Activated CD8-positive, alpha-beta T cell treated with anti-CD3 and anti-CD28 coated beads, Interleukin-2, amount 10 ng/mL, durations not matched to agents 7 days and 5 days (primary cell): ENCODE results near the gene CDC123. TPM values are rescaled to one million over a fixed set of nuclear protein-coding genes. Genes with fewer than 3 reads are reported as not detected.
"Not testable (repeated sequence)": the region's sequence is repeated elsewhere in the genome, so short reads cannot be mapped to it uniquely, and the experiment has no call there.

Source experiments
- ATAC-seq: fragments of 150-1000 bp; cut with Tn5 transposase; one replicate; pipeline ENCODE4 v1.10.0; 2021; ENCODE audit warnings: moderate library complexity
- CTCF ChIA-PET: fragments of 350-600 bp; sonication (Branson Sonifier 250); formaldehyde crosslinking; loops from one replicate; lab custom pipeline; 2021; ENCODE audit warnings: antibody characterized with exemption; lab: Charles Lee
- POLR2A ChIA-PET: fragments of 350-600 bp; sonication (Branson Sonifier 250); formaldehyde crosslinking; loops from one replicate; lab custom pipeline; 2021; ENCODE audit warnings: antibody characterized with exemption; lab: Charles Lee
- DNase-seq: peaks from one replicate; pipeline ENCODE4 v3.0.0-alpha.2; 2020
- H3K27ac Mint-ChIP-seq: one replicate; pipeline ENCODE4 v1.8.0; 2021; ENCODE audit warnings: mild to moderate bottlenecking, mixed read lengths
- H3K27me3 Mint-ChIP-seq: one replicate; pipeline ENCODE4 v1.8.0; 2021; ENCODE audit warnings: low read depth, mixed read lengths
- H3K36me3 Mint-ChIP-seq: one replicate; pipeline ENCODE4 v1.8.0; 2021; ENCODE audit warnings: low read depth, mixed read lengths
- H3K4me1 Mint-ChIP-seq: one replicate; pipeline ENCODE4 v1.8.0; 2021; ENCODE audit warnings: low read depth, mixed read lengths
- H3K4me3 Mint-ChIP-seq: one replicate; pipeline ENCODE4 v1.8.0; 2021; ENCODE audit warnings: mild to moderate bottlenecking, mixed read lengths
- H3K9me3 Mint-ChIP-seq: one replicate; pipeline ENCODE4 v1.8.0; 2022; ENCODE audit warnings: mixed read lengths; ENCODE audit not compliant: insufficient read depth
- total RNA-seq, 2 experiments: library from RNA; stranded (reverse); gene quantifications; one replicate each; pipeline ENCODE4 v1.2.3, GENCODE V29; 2021

The CDC123 gene
- total RNA-seq, 2 experiments from 2014 or later = 99.0 to 102 TPM

DNA sequence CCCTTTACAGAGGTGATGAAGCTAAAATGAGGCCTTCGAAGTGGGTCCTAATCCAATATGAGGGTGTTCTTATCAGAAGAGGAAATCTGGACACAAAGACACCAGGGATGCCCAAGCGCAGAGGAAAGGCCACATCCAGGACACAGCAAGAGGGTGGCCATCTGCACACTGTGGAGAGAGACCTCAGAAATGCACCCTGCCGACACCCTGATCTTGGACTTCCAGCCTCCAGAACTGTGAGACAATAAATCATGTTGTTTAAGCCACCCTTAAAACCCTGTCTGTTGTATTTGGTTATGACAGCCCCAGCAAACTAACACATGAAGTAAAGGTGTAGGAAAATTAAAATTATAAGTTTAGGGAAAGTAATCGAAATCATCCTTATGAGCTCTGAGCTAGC lies 64.0 kb downstream of the CDC123 start:
- CTCF ChIA-PET = interaction anchor here (1.4 to 5.1 kb wide), 2 partner anchors 45 to 398 kb away, joined by 5 to 65 read pairs; no protein-coding TSS in a partner anchor
- POLR2A ChIA-PET = no interaction called here
- H3K27ac Mint-ChIP-seq = no peak overlapping the region
- ATAC-seq (no peak), DNase-seq (no peak)
- H3K27me3 Mint-ChIP-seq = no peaks in the 10 kb centered on the region
- H3K9me3 Mint-ChIP-seq = no peaks in the 10 kb centered on the region
- H3K4me3 Mint-ChIP-seq = no peak overlapping the region
- no peaks in the 10 kb centered on the region for H3K36me3 Mint-ChIP-seq
- H3K4me1 Mint-ChIP-seq = peaks cover 18% of the 10 kb centered on the region

DNA sequence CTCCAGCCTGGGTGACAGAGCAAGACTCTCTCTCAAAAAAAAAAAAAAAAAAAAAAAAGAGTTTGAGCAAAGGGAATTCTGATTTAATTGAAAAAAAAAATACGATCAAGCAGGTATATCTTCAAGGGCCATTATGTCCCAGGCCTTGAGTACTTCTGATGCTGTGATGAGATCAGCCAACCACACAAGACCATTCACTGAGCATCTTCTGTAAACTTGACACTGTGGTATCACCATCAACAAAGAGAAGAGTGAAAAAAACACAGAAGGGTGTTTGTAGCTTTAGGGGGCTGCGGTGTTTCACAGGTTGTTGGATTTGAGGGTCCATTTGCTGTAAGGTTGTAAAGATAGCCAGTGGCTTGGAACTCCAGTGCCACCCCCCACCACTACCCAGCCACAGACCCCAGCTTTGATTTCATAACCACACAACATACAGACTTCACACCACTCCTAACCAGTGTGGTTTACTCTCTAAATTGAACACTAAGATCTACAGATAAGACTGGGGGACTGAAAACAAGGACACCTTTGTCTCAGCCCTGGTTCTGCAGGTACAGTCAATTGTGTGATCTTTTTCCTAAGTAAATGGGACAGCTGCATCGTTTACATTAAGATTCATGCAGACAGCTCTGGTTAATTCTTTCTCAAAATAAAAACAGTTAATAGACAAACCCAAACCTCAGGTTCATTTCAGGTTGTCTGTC lies 66.4 kb downstream of the CDC123 start:
- Mint-ChIP-seq H3K9me3 (no peaks in the 10 kb centered on the region), H3K27ac (no peak overlapping the region), H3K36me3 (no peaks in the 10 kb centered on the region), H3K4me3 (no peak overlapping the region), H3K27me3 (no peaks in the 10 kb centered on the region), H3K4me1 (peaks cover 18% of the 10 kb centered on the region)
- ATAC-seq (peak; percentile 48), DNase-seq (peak; percentile 35)
- ChIA-PET POLR2A (no interaction called here), CTCF (interaction anchor here (1.1 to 5.6 kb wide), 4 partner anchors 103 to 449 kb away, joined by 3 to 65 read pairs (median 27); no protein-coding TSS in a partner anchor)

DNA sequence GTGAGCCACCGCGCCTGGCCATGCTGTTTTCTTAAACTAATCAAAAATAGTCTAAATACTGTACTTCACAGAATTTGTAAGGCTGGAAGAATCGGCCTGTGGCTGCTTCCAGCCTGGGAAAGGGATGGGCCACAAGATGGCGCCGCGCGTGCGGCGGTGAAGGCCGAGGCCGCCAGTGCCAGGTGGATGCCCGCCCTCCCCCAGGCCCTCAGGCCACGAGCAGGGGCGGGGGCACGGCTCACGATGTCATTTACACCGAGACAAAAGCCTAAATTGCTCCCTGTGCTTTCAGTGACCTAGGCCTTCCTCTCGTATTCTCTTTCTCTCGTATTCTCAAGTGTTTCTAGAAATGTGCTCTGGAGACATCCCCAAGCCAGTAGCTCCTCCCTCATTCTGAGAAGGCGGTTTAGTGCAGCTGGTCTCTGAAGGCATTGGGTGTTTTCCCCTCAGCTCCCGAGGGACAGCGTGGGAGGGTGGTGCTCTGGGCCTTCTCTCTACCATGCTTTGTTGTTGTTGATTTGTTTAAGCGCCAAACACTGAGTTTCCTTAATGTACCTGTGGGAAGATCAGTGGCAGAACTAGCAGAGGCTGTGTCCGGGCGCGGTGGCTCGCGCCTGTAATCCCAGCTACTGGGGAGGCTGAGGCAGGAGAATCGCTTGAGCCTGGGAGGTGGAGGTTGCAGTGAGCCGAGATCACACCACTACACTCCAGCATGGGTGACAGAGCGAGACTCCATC lies 68.4 kb downstream of the CDC123 start:
- Mint-ChIP-seq H3K4me1 (peaks cover 18% of the 10 kb centered on the region), H3K27me3 (no peaks in the 10 kb centered on the region), H3K9me3 (no peaks in the 10 kb centered on the region), H3K27ac (no peak overlapping the region), H3K36me3 (no peaks in the 10 kb centered on the region), H3K4me3 (peak overlapping the region; percentile 33)
- DNase-seq = peak; percentile 69
- peak; percentile 80 for ATAC-seq
- CTCF ChIA-PET = interaction anchor here (0.6 to 5.6 kb wide), 18 partner anchors 9 to 638 kb away, joined by 3 to 65 read pairs (median 3); partner anchors contain the start of gene CAMK1D
- POLR2A ChIA-PET = interaction anchor here (0.7 kb wide), 1 partner anchor 84 kb away, joined by 3 read pairs; no protein-coding TSS in a partner anchor

DNA sequence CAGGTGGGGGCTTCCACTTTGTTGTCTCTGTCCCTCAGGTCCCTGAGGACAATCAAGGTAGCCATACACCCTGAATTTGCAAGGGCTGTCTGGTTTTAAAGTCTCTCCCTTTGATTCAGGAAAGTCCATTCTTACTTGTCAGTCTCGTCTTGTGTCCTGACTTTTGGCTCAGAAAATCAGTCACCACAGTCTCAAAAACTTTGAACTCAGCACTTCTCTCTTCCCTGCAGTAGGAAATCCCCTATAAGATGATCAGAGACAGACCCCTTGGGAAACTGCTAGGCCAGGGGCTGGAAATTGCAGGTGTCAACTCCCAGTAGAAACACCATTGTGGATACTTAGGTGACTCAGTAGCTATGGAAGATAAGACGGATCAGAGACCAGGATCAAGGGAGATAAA lies 73.1 kb downstream of the CDC123 start:
- H3K4me3 Mint-ChIP-seq = no peak overlapping the region
- ChIA-PET POLR2A (no interaction called here), CTCF (interaction anchor here (2.2 kb wide), 1 partner anchor 387 kb away, joined by 8 read pairs; no protein-coding TSS in a partner anchor)
- peaks cover 4% of the 10 kb centered on the region for H3K4me1 Mint-ChIP-seq
- ATAC-seq (no peak), DNase-seq (no peak)
- no peaks in the 10 kb centered on the region for H3K36me3 Mint-ChIP-seq
- H3K27ac Mint-ChIP-seq = no peak overlapping the region
- H3K27me3 Mint-ChIP-seq = no peaks in the 10 kb centered on the region
- H3K9me3 Mint-ChIP-seq = no peaks in the 10 kb centered on the region

DNA sequence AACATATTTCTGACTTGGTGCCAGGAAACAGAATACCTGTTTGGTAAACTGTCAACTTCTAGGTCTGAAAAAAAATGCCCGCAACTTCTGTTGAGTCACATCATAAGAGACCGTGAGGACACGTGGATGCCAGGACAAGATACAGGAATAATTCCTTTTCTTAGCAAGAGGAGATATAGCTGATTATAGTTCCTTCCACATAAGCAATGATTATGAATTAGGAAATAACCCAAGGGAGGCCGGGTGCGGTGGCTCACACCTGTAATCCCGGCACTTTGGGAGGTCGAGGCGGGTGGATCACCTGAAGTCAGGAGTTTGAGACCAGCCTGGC lies 75.2 kb downstream of the CDC123 start:
- H3K9me3 Mint-ChIP-seq = no peaks in the 10 kb centered on the region
- CTCF ChIA-PET = no interaction called here
- ATAC-seq = no peak

DNA sequence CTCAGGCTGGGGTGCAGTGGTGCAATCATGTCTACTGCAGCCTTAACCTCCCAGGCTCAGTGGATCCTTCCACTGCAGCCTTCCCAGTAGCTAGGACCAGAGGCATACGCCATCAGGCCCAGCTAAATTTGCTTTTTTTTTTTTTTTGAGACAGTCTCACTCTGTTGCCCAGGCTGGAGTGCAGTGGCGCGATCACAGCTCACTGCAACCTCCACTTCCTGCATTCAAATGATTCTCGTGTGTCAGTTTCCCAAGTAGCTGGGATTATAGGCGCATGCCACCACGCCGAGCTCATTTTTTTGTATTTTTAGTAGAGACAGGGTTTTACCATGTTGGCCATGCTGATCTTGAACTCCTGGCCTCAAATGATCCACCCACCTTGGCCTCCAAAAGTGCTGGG lies 81.9 kb downstream of the CDC123 start:
- not testable (repeated sequence) for H3K9me3 Mint-ChIP-seq, ATAC-seq, H3K4me1 Mint-ChIP-seq, DNase-seq, H3K27me3 Mint-ChIP-seq, H3K36me3 Mint-ChIP-seq, H3K27ac Mint-ChIP-seq, H3K4me3 Mint-ChIP-seq
- ChIA-PET CTCF (interaction anchor here (1.4 kb wide), 1 partner anchor 379 kb away, joined by 3 read pairs; no protein-coding TSS in a partner anchor), POLR2A (interaction anchor here (0.7 kb wide), 1 partner anchor 489 kb away, joined by 3 read pairs; no protein-coding TSS in a partner anchor)

More for the DNA sequence above, 75.2 kb downstream of the CDC123 start:
- Mint-ChIP-seq H3K27me3 (no peaks in the 10 kb centered on the region), H3K36me3 (no peaks in the 10 kb centered on the region), H3K27ac (no peak overlapping the region), H3K4me1 (no peaks in the 10 kb centered on the region), H3K4me3 (no peak overlapping the region)
- POLR2A ChIA-PET = no interaction called here
- DNase-seq = no peak

DNA sequence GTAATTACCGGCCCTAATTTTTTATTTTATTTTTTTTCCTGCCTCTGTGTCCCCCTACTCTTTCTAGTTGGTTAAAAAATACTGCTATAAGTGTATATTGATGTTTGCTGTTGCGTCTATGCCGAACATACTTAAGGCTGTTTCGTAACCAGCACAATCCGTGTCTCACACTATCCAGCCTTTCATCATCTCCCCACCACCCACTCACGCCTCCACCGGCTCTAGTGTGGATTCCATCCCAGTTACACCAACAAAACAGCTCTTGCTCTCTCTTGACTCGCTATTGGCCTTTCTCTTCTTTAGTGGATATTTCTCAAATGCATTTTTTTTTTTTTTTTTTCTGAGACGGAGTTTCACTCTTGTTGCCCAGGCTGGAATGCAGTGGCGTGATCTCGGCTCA lies 83.3 kb downstream of the CDC123 start:
- Mint-ChIP-seq H3K27ac (no peak overlapping the region), H3K4me3 (no peak overlapping the region), H3K9me3 (peaks cover 5% of the 10 kb centered on the region), H3K27me3 (peaks cover 2% of the 10 kb centered on the region), H3K36me3 (no peaks in the 10 kb centered on the region), H3K4me1 (peaks cover 2% of the 10 kb centered on the region)
- POLR2A ChIA-PET = no interaction called here
- DNase-seq (no peak), ATAC-seq (no peak)
- CTCF ChIA-PET = no interaction called here

DNA sequence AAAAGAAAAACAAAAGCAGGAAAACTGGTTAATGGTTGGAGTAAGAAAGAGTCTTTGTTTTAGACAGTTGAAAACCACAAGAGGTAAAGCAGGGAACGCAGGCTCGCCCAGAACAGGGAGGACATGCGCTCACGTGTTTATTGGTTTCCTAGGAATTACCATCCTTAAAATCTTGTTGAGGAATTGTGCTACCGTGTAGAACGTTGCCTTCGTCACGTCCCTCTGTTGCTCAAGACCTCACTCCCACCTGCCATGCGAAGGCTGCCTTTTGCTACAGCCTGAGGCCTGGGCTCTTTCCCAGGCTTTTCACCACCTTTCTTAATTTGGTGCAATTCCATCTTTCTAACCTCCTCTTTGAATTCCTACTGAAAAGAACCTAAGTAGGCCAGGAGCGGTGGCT lies 91.8 kb downstream of the CDC123 start:
- H3K27ac Mint-ChIP-seq = no peak overlapping the region
- no peaks in the 10 kb centered on the region for H3K36me3 Mint-ChIP-seq
- H3K4me1 Mint-ChIP-seq = peaks cover 3% of the 10 kb centered on the region
- ChIA-PET CTCF (no interaction called here), POLR2A (no interaction called here)
- ATAC-seq (no peak), DNase-seq (no peak)
- H3K27me3 Mint-ChIP-seq = no peaks in the 10 kb centered on the region
- peaks cover 5% of the 10 kb centered on the region for H3K9me3 Mint-ChIP-seq
- no peak overlapping the region for H3K4me3 Mint-ChIP-seq

DNA sequence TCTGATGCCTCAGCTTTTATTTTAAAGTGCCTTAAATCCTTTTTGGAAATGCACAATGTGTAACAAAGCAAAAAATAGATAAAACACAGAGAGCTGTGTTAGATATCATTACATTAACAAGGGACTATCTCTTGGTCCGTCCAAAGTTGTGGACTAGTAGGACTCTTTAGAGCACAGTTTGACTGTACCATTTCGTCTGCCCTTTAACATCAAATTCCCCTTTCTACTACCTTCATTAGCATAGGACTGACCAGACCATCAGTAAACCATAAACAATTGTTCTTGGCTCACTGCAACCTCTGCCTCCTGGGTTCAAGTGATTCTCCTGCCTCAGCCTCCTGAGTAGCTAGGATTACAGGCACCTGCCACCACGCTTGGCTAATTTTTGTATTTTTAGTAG lies 101.8 kb downstream of the CDC123 start:
- POLR2A ChIA-PET, H3K27me3 Mint-ChIP-seq, H3K36me3 Mint-ChIP-seq, H3K4me1 Mint-ChIP-seq, ATAC-seq, H3K27ac Mint-ChIP-seq, H3K4me3 Mint-ChIP-seq, DNase-seq, H3K9me3 Mint-ChIP-seq: not testable (repeated sequence)
- CTCF ChIA-PET = interaction anchor here (0.7 kb wide), 1 partner anchor 358 kb away, joined by 3 read pairs; no protein-coding TSS in a partner anchor

DNA sequence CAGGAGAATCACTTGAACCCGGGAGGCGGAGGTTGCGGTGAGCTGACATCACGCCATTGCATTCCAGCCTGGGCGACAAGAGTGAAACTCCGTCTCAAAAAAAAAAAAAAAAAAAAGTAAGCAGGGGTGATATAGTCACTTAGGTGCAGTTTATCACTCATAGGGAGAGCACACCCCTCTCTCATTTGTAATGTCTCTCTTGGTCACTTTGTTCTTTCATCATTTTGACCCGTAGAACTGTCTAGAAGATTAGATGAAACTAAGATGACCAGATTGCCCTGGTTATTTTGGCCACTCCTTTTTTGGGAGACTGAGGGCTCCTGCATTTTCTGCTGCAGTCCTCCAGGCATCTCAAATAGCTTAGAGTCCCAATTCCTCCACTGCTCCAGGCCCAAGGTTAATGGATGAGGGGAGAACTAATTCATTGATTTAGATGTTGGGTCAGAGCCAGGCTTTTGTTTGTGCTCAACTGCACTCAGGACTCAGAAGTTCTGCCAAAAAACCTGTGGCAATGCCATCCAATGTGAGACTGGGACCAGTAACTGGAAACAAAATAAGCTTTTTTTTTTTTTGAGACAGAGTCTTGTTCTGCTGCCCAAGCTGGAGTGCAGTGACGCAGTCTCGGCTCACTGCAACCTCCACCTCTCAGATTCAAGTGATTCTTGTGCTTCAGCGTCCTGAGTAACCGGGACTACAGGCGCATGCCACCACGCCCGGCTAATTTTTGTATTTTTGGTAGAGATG lies 103.4 kb downstream of the CDC123 start:
- CTCF ChIA-PET = no interaction called here
- Mint-ChIP-seq H3K27ac (no peak overlapping the region), H3K4me3 (no peak overlapping the region)

More for the DNA sequence above, 103.4 kb downstream of the CDC123 start:
- Mint-ChIP-seq H3K27me3 (no peaks in the 10 kb centered on the region), H3K9me3 (no peaks in the 10 kb centered on the region), H3K36me3 (no peaks in the 10 kb centered on the region), H3K4me1 (no peaks in the 10 kb centered on the region)
- no peak for DNase-seq
- POLR2A ChIA-PET = interaction anchor here (0.6 kb wide), 1 partner anchor 22 kb away, joined by 5 read pairs; no protein-coding TSS in a partner anchor
- ATAC-seq = no peak
